H9 (cell line): ENCODE data around the gene EIF4E. TPM values are rescaled to one million over a fixed set of nuclear protein-coding genes. Genes with fewer than 3 reads are reported as not detected.

Experiments
- DNase-seq: peaks from one replicate; pipeline ENCODE4 v3.0.0-alpha.2; 2017
- H2AFZ ChIP-seq: one replicate; pipeline ENCODE4 v1.6.1; 2013; ENCODE audit warnings: mild to moderate bottlenecking, low read length, control low read depth, moderate library complexity
- H2AK5ac ChIP-seq: 2 replicates; pipeline ENCODE4 v1.6.1; 2013; ENCODE audit warnings: low read length, control low read depth, mixed read lengths; ENCODE audit not compliant: insufficient read length
- H2BK120ac ChIP-seq: one replicate; pipeline ENCODE4 v1.6.1; 2013; ENCODE audit warnings: low read depth, mild to moderate bottlenecking, low read length, control low read depth, inconsistent platforms; ENCODE audit not compliant: poor library complexity, severe bottlenecking
- H2BK12ac ChIP-seq: 2 replicates; pipeline ENCODE4 v1.6.1; 2013; ENCODE audit warnings: low read length, control low read depth, mixed read lengths, low read depth; ENCODE audit not compliant: insufficient read length
- H2BK15ac ChIP-seq: 2 replicates; pipeline ENCODE4 v1.6.1; 2013; ENCODE audit warnings: low read depth, low read length, control low read depth
- H2BK20ac ChIP-seq: one replicate; pipeline ENCODE4 v1.6.1; 2013; ENCODE audit warnings: low read depth, mild to moderate bottlenecking, low read length, control low read depth, inconsistent platforms; ENCODE audit not compliant: poor library complexity, severe bottlenecking
- H2BK5ac ChIP-seq: 2 replicates; pipeline ENCODE4 v1.6.1; 2013; ENCODE audit warnings: low read length, control low read depth, mixed read lengths; ENCODE audit not compliant: insufficient read length
- H3K14ac ChIP-seq: 2 replicates; pipeline ENCODE4 v1.6.1; 2013; ENCODE audit warnings: low read length, control low read depth; ENCODE audit not compliant: insufficient read depth
- H3K18ac ChIP-seq: 2 replicates; pipeline ENCODE4 v1.6.1; 2013; ENCODE audit warnings: low read depth, mild to moderate bottlenecking, mixed read lengths, low read length, control low read depth; ENCODE audit not compliant: insufficient read length
- H3K23ac ChIP-seq: 2 replicates; pipeline ENCODE4 v1.6.1; 2013; ENCODE audit warnings: low read length, control low read depth, mixed read lengths, low read depth; ENCODE audit not compliant: insufficient read length
- H3K23me2 ChIP-seq: 2 replicates; pipeline ENCODE4 v1.6.1; 2013; ENCODE audit warnings: low read depth, mild to moderate bottlenecking, mixed read lengths, low read length, control low read depth; ENCODE audit not compliant: insufficient read length, poor library complexity, severe bottlenecking
- H3K27ac ChIP-seq: 2 replicates; pipeline ENCODE4 v1.5.1; 2013; ENCODE audit warnings: low read length, control low read depth, mixed read lengths, low read depth; ENCODE audit not compliant: insufficient read length
- H3K27me3 ChIP-seq: 2 replicates; pipeline ENCODE4 v1.6.1; 2013; ENCODE audit warnings: low read length, control low read depth, inconsistent platforms; ENCODE audit not compliant: insufficient read depth
- H3K4ac ChIP-seq: 2 replicates; pipeline ENCODE4 v1.6.1; 2013; ENCODE audit warnings: low read depth, mild to moderate bottlenecking, control low read depth, inconsistent platforms, low read length, moderate library complexity
- H3K4me1 ChIP-seq: 2 replicates; pipeline ENCODE4 v1.6.1; 2013; ENCODE audit warnings: low read length, control low read depth, inconsistent platforms; ENCODE audit not compliant: insufficient read depth
- H3K4me2 ChIP-seq: 2 replicates; pipeline ENCODE4 v1.6.1; 2013; ENCODE audit warnings: low read length, control low read depth, mixed read lengths; ENCODE audit not compliant: insufficient read length, insufficient read depth
- H3K56ac ChIP-seq: 2 replicates; pipeline ENCODE4 v1.6.1; 2013; ENCODE audit warnings: low read depth, mild to moderate bottlenecking, mixed read lengths, low read length, control low read depth; ENCODE audit not compliant: insufficient read length
- H3K79me1 ChIP-seq: 2 replicates; pipeline ENCODE4 v1.6.1; 2013; ENCODE audit warnings: low read depth, mild to moderate bottlenecking, moderate library complexity, low read length, control low read depth, inconsistent platforms; ENCODE audit not compliant: insufficient read depth, poor library complexity, severe bottlenecking
- H3K79me2 ChIP-seq: 2 replicates; pipeline ENCODE4 v1.6.1; 2013; ENCODE audit warnings: low read length, control low read depth, inconsistent platforms; ENCODE audit not compliant: insufficient read depth
- H3K9ac ChIP-seq: 2 replicates; pipeline ENCODE4 v1.6.1; 2013; ENCODE audit warnings: low read length, control low read depth, mixed read lengths; ENCODE audit not compliant: insufficient read length; ENCODE audit errors: extremely low read depth
- H3K9me3 ChIP-seq: one replicate; pipeline ENCODE4 v1.6.1; 2013; ENCODE audit warnings: low read depth, low read length, inconsistent platforms; ENCODE audit not compliant: control insufficient read depth
- H3T11ph ChIP-seq: one replicate; pipeline ENCODE4 v1.6.1; 2013; ENCODE audit warnings: mild to moderate bottlenecking, low read length, control low read depth, inconsistent platforms
- H4K20me1 ChIP-seq: one replicate; pipeline ENCODE4 v1.6.1; 2013; ENCODE audit not compliant: control insufficient read depth, insufficient read length, insufficient read depth
- H4K5ac ChIP-seq: 2 replicates; pipeline ENCODE4 v1.6.1; 2013; ENCODE audit warnings: low read depth, mild to moderate bottlenecking, mixed read lengths, low read length, control low read depth; ENCODE audit not compliant: insufficient read length
- H4K8ac ChIP-seq: replicated peaks from 2 replicates; pipeline ENCODE4 v1.6.1; 2013; ENCODE audit warnings: low read length, control low read depth, mixed read lengths, low read depth; ENCODE audit not compliant: insufficient read length
- H4K91ac ChIP-seq: 2 replicates; pipeline ENCODE4 v1.6.1; 2013; ENCODE audit warnings: low read depth, mild to moderate bottlenecking, moderate library complexity, mixed read lengths, low read length, control low read depth; ENCODE audit not compliant: insufficient read length
- H3K27ac Mint-ChIP-seq, 3 experiments: 2 replicates in 2 of 3; 3 replicates in 1 of 3; pipeline ENCODE4 v1.8.0; 2020 to 2021; ENCODE audit warnings: mixed read lengths in 3 of 3, mild to moderate bottlenecking in 1 of 3, moderate library complexity in 1 of 3
- H3K27me3 Mint-ChIP-seq: 2 replicates; pipeline ENCODE4 v1.8.0; 2021; ENCODE audit warnings: low read depth, mild to moderate bottlenecking, moderate library complexity, mixed read lengths
- H3K36me3 Mint-ChIP-seq, 3 experiments: 2 replicates in 2 of 3; 3 replicates in 1 of 3; pipeline ENCODE4 v1.8.0; 2020 to 2021; ENCODE audit warnings: low read depth in 3 of 3, mixed read lengths in 3 of 3; ENCODE audit not compliant: insufficient read depth in 1 of 3
- H3K4me1 Mint-ChIP-seq, 2 experiments: 2 replicates each; pipeline ENCODE4 v1.8.0; 2020; ENCODE audit warnings: mixed read lengths in 2 of 2
- H3K4me3 Mint-ChIP-seq, 2 experiments: 2 replicates in 1 of 2; 3 replicates in 1 of 2; pipeline ENCODE4 v1.8.0; 2020 to 2021; ENCODE audit warnings: mild to moderate bottlenecking in 2 of 2, mixed read lengths in 2 of 2, moderate library complexity in 1 of 2
- H3K9me3 Mint-ChIP-seq, 2 experiments: 2 replicates in 1 of 2; 3 replicates in 1 of 2; pipeline ENCODE4 v1.8.0; 2020; ENCODE audit warnings: mild to moderate bottlenecking in 2 of 2, mixed read lengths in 2 of 2, moderate library complexity in 1 of 2
- CTCF ChIP-seq: fragments of 200-600 bp; sonication (generic); conservative IDR thresholded peaks from 3 replicates; pipeline ENCODE4 v1.8.0; 2021; ENCODE audit warnings: antibody characterized with exemption, mild to moderate bottlenecking
- WGBS: extraction: QIAGEN DNeasy Blood & Tissue Kit; methylation state at CpG from one replicate; pipeline ENCODE4 v1.1.7; 2013; ENCODE audit warnings: missing lambda C conversion rate, low lambda C conversion rate, mixed read lengths; ENCODE audit not compliant: insufficient read length; ENCODE audit errors: extremely low coverage; 5-methylcytosine and 5-hydroxymethylcytosine counted together
- total RNA-seq: library from RNA; stranded (reverse); gene quantifications from 2 replicates; pipeline ENCODE4 v1.2.1, GENCODE V29; 2021

The EIF4E gene
- total RNA-seq, 1 experiment from 2014 or later = 163 TPM

DNA sequence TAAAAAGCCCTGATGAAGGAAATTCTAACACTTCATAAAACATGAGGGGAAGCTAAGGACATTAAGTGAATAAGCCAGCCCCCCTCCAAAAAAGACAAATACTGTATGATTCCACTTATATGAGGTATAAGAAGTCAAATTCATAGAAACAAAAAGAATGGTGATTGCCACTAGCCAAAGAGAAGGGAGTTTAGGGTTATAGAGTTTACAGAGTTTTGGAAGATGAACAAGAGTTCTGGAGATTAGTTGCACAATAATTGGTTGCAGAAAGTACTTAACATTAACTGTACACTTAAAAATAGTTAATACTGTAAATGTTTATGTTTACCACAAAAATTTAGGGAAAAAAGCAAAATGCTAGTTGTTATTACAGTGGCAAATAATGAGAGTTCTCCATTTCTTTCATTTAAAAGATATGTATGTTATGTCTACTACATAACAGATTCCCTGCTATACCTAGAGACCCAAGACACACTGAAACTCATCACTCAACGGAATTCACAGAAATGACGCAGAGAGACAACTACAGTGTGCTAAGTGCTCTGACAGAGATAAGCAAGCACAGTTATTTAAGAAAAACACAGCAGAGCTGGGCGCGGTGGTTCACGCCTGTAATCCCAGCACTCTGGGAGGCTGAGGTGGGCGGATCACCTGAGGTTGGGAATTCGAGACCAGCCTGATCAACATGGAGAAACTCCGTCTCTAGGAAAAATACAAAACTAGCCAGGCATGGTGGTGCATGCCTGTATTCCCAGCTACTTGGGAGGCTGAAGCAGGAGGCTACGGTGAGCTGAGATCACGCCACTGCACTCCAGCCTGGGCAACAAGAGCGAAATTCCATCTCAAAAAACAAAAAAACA lies 37.2 kb downstream of the EIF4E start:
- H3K9ac ChIP-seq = no peak overlapping the region
- peaks cover 3% of the 10 kb centered on the region for H4K20me1 ChIP-seq
- H3K27me3 ChIP-seq = no peaks in the 10 kb centered on the region
- H2BK20ac ChIP-seq = no peak overlapping the region
- H3T11ph ChIP-seq = no peak overlapping the region
- no peak overlapping the region for H2BK120ac ChIP-seq
- no peak overlapping the region for H3K23ac ChIP-seq
- no peak overlapping the region for H2AFZ ChIP-seq
- no peak overlapping the region for H2AK5ac ChIP-seq
- no peak overlapping the region for H2BK12ac ChIP-seq
- DNase-seq = no peak
- Mint-ChIP-seq H3K9me3 (no peaks in the 10 kb centered on the region), H3K27me3 (no peaks in the 10 kb centered on the region), H3K4me1 (peaks cover 0 to 2% of the 10 kb centered on the region in 2 experiments; a peak in 1 of 4 replicates), H3K4me3 (no peak overlapping the region), H3K27ac (0 out of 7 replicates have a peak overlapping the region, but pooled peaks of 2 of the 3 experiments have one; percentile 7 to 66), H3K36me3 (peaks cover 43 to 75% (median 74%) of the 10 kb centered on the region in 3 experiments; a peak in 6 of 7 replicates)
- H3K56ac ChIP-seq = no peak overlapping the region
- H3K14ac ChIP-seq = no peak overlapping the region
- H3K27ac ChIP-seq = no peak overlapping the region
- H4K8ac ChIP-seq = no peak overlapping the region
- no peak overlapping the region for H2BK15ac ChIP-seq
- no peaks in the 10 kb centered on the region for H3K79me1 ChIP-seq
- no peak overlapping the region for H4K91ac ChIP-seq
- WGBS = no CpG with 5 or more reads among the region's 11 CpGs
- no peaks in the 10 kb centered on the region for H3K23me2 ChIP-seq
- H2BK5ac ChIP-seq = no peak overlapping the region
- no peak overlapping the region for H3K4ac ChIP-seq
- H3K79me2 ChIP-seq = peaks cover 8% of the 10 kb centered on the region
- H4K5ac ChIP-seq = no peak overlapping the region
- no peaks in the 10 kb centered on the region for H3K4me1 ChIP-seq
- no peak overlapping the region for H3K18ac ChIP-seq
- no peak overlapping the region for H3K4me2 ChIP-seq
- no peaks in the 10 kb centered on the region for H3K9me3 ChIP-seq
- TF ChIP-seq CTCF = no peak
